ENCODE results near the gene PKNOX2. TPM values are rescaled to one million over a fixed set of nuclear protein-coding genes. Genes with fewer than 3 reads are reported as not detected.
A peak's percentile ranks its signal among the peaks of the same experiment; 100 is the strongest.

PKNOX2 gene
- total RNA-seq, 1 experiment from 2014 or later = 15.3 TPM

DNA sequence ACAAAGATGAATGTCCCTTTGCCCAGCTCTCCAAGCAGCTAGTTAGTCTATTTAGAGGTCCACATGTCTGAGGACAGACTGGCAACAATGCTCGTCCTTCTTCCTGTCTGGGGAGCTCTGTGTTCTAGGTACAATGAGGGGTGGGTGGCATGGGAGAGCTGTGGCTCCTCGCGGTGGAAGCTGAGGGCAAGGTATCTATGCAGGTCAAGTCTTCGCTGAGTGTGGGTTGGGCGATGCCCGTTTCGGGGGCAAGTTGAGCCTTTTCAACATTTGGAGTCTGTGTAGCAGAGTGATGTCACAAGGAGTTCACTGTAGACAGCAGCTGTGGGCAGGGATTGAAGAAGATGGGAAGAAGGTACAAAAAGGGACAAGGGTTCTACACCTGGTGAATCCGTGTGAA lies 168.3 kb downstream of the PKNOX2 start:
- no peak overlapping the region for H3K4me3 ChIP-seq
- H3K27me3 ChIP-seq = no peaks in the 10 kb centered on the region
- no peak for DNase-seq
- H3K36me3 ChIP-seq = no peaks in the 10 kb centered on the region; the same call in 1 of the 2 replicates
- H3K9me3 ChIP-seq = no peaks in the 10 kb centered on the region

DNA sequence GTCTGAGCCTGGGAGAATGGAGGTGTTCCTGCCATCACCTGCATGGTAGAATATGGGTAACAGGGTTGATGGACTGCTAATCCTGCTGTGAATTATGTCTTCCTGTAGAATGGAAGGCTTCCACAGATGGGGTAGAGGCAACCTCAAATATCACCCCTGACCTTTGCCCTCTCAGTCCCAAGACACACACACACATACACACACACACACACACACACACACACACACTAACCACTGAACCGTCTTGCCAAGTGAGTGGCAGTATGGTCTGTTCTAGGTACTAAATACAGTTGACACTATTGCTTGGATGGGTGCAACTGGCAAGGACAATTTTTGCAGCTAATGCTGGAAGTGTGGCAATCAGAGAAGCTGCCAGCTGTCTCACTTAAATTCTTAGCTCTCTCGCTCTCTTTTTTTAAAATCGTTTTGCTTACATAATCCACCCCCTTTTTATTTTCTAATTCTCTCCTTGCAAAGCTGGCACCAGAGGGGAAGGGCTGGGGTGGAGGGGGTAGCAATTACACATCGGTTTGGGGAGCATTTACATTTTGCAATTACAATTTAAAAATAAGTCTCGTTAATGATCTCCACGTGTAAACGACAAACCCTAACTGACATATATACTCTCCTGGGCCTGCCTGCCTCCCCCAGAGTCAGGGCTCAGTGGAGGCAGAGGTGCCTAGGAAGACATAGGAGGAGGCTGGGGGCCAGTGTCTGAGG lies 169.0 kb downstream of the PKNOX2 start:
- Histone ChIP-seq H3K27me3 (no peaks in the 10 kb centered on the region), H3K4me3 (no peak overlapping the region), H3K36me3 (peaks cover 7% of the 10 kb centered on the region; the same call in 1 of the 2 replicates), H3K9me3 (no peaks in the 10 kb centered on the region)
- no peak for DNase-seq

DNA sequence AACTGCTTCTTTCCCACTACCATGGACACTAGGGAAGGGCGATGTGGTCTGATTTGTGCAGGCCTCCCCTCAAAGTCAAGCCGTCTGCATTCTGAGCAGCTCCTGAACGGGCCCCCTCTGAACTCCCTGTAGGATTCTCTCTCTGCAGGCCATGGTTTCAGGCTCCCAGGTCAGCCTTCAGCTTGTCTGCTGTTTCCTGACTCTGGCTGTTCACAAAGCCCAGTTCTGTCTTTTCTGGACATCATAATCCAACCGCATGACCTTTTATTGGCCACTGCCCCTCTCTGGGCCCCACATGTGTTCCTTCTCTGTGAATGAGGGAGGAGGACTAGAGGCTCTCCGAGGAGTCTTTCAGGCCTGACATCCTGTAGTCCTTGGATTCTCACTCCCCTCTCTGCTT lies 170.6 kb downstream of the PKNOX2 start:
- H3K9me3 ChIP-seq = no peaks in the 10 kb centered on the region
- no peak for DNase-seq
- H3K27me3 ChIP-seq = no peaks in the 10 kb centered on the region
- H3K4me3 ChIP-seq = no peak overlapping the region
- H3K36me3 ChIP-seq = peaks cover 9% of the 10 kb centered on the region

DNA sequence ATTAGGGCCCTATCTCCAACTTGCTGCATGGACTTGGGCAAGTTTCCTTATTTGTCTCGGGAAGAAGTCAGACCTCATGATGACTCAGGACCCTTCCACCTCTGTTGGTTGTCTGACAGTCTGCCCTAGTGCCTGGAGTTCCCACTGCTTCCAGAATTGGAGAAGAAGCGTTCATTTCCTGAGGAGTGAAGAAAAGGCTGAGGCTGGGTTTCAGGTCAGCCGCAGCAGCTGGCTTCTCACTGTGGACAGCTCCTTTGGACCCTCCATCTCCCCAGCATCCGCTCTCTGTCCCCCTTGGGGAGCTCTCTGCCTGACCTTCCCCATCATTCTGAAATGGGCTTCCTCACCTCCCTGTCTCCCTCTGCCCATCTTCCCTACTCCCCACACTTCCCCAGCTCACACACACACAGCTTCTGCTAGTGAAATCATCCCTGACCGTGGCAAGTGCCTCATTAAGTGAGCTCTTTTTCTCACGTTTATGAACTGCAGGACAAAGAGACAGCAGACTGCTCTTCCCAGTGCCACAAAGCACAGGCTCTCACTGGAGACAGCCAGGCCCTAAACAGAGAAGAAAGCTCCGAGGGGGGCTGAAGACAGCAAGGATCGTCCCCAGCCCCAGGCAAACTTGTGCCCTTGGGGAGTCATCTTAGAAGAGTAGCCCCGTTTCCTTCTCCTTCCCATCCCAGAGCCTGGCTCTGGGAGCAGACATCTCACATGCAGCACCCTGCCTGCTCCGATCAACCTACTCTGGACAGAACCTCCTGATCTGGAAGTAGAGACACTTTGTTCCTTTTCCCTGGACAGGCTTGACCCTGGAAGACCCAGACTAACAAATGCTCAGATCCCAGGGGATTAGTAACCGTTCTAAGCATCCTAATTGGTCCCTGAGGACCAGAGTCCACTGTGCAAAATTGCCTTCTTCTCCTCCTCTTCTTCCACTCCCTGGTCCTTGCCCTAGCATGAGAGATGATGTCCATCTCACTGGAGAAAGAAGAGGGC lies 173.6 kb downstream of the PKNOX2 start:
- no peak for DNase-seq
- Histone ChIP-seq H3K27me3 (no peaks in the 10 kb centered on the region), H3K36me3 (peaks cover 12% of the 10 kb centered on the region), H3K4me3 (no peak overlapping the region), H3K9me3 (no peaks in the 10 kb centered on the region)

DNA sequence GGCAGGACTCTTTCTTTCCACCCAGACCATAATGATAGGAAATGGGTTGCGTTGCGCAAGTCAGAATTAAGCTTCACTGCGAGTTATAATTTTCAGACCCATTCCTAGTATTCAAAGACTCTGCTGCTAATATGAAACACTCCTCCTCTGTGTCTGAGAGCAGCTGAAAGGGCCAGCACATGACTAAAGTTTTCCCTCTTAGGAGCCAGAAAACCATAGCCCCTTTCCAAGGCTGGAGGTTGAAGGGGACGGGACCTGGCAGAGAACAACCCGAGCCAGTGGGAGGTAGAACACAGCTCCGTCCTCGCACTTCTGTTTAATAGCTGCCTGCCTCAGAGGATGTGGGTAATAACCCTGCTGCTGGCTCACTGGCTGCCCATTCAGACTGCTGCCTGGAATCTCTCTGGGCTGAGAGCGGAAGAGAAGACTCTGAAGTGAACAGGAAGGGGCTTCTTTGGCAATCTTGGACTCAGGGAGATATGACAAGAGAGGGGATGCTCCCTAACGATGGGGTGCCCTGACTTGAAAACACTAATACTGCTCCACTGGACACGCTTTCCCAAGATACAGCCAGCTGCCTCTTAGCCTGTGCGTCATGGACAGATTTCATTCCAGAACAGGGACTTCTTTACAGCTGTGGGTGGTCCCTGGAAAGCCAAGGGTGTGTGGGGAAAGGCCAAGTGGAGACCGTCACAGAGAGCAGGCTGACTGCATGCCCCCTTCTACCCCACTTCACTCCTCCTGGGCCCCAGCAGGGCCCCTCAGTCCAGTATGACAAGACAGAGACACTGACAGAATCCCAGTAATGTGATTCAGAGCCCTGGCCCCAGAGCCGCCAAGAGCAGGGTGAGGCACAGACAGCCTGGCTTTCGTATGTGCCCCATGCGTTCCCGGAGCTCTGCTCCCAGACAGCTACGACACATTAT lies 174.6 kb downstream of the PKNOX2 start:
- Histone ChIP-seq H3K36me3 (peaks cover 12% of the 10 kb centered on the region), H3K9me3 (no peaks in the 10 kb centered on the region), H3K4me3 (no peak overlapping the region), H3K27me3 (no peaks in the 10 kb centered on the region)
- peak; percentile 81 for DNase-seq

DNA sequence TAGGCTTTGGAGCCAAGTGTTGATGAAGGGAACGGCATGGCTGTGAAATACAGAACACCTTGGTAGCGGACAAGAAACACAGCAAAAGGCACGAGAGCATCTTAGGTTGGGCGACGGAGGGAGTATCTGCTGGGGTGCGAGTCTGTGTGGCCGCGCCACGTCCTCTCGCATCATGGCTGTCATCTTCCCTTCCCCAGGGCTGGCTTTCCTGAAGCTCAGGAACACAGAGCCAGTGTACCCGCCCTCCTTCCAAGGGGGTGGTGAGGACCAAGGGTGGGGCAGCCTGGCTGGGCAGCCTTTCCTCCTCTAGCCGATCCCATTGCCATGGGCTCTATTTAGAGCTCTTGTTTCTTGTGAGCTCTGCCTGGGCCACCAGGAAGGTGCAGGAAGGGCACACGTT lies 177.1 kb downstream of the PKNOX2 start:
- Histone ChIP-seq H3K27me3 (no peaks in the 10 kb centered on the region), H3K9me3 (no peaks in the 10 kb centered on the region), H3K4me3 (no peak overlapping the region), H3K36me3 (peaks cover 12% of the 10 kb centered on the region)
- no peak for DNase-seq

DNA sequence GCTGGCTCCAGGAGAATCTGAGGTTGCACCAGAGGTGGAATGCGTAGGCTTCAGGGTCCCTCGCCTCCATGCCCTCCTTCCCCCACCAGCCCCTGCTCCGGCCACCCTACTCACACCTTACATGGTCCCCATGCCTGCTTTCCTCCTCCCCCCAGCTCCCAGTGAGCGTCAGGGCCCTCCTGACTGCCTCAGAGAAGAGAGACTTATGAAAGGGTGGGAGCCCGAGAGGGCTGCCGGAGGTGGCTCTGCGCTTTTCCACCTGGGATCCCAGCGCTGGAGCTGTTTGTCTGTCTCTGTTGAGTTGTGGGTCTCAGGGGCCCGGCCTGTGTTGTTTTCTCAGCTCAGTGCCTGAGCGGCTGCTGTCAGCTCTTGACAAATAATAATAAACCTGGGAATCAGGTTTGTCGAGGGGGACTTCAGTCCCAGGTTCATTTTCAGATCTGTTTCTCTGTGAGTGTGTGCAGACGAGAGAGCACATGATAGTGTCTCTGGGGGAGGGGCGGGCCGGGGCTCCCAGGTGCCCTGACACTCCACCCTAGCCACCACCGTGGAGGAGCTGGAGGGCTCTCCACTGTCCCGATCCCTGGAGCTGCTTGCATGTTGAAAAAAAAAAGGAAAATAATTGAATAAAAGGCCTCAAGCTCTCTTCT lies 177.9 kb downstream of the PKNOX2 start:
- H3K36me3 ChIP-seq = peaks cover 12% of the 10 kb centered on the region
- no peak overlapping the region for H3K4me3 ChIP-seq
- H3K9me3 ChIP-seq = no peaks in the 10 kb centered on the region
- no peak for DNase-seq
- no peaks in the 10 kb centered on the region for H3K27me3 ChIP-seq

DNA sequence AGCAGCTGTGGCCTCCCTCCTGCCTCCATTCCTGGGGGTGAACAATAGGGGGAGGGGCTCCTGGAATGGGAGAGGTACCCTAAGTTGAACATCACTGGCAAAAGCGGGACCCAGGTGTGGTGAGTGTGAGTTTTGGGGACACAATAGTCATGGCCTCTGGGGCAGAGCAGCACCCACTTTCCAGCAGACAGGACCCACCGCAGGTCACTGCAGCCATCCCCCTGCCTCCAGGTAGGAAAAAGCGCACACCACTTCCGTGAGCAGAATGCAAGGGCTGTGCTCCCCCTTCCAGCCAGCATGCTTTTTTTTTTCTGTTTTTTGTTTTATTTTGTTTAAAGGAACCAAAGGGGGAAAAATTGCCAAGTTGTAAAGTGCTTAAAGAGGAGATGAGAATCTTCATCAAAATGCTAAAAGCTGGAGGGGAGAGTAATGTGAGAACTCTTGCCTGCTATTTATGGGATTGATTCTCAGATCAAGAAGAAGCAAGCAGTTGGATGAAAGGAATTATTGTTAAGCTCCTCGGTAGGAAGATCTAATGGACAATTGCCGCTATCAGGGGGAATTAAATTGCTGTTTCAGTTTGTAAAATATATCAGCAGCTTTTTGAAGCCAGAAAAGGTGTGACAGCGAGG lies 178.7 kb downstream of the PKNOX2 start:
- H3K9me3 ChIP-seq = no peaks in the 10 kb centered on the region
- H3K27me3 ChIP-seq = no peaks in the 10 kb centered on the region
- no peak for DNase-seq
- H3K36me3 ChIP-seq = peaks cover 8% of the 10 kb centered on the region
- H3K4me3 ChIP-seq = no peak overlapping the region

DNA sequence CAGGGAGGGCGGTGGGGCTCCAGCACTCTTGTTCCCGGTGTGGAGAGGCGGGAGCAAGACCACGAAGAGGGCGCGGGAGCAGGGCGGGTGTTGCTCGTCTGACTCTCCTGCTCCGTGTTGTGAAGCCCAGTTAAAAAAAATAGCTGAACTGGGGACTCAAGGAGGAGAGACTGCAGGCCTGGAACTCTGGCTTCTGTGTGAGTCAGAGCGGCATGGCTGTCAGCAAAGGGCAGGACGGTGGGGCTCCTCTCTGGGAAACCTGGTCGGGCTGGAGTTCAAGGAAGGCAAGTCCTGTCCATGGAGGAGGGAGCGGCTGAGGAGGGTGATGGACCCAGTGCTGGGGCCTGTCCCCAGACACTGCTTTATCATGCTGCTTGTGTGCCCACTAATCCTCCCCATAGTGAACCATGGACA lies 179.2 kb downstream of the PKNOX2 start:
- no peak for DNase-seq
- H3K4me3 ChIP-seq = no peak overlapping the region
- no peaks in the 10 kb centered on the region for H3K9me3 ChIP-seq
- H3K27me3 ChIP-seq = no peaks in the 10 kb centered on the region
- peaks cover 3% of the 10 kb centered on the region for H3K36me3 ChIP-seq

DNA sequence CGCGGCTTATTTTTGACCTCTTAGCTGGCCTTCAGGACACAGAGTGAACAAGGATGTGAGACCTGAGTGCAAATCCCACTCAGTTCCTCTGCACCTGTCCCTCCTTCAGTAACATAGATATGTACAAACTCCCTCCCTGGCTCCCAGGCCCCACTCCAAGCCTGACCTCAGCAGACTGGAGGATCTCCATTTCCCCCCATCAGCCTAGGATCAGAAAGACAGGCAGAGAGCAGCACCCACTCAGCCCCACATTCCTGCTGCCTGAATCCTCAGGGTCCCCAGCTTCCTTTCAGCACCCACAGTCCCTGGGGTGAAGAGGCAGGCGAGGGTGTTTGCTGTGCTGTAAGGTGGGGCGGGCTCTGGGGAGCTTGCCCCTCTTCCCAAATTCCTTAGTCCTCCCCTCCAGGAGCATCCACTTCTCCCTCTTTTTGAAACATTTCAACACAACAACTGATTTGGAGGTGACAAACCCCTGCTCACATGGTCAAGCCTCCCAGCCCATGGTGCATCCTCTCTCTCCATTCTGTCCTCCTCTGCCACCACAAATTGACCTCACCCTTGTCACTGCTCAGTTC lies 180.4 kb downstream of the PKNOX2 start:
- no peak for DNase-seq
- Histone ChIP-seq H3K27me3 (no peaks in the 10 kb centered on the region), H3K4me3 (no peak overlapping the region), H3K9me3 (no peaks in the 10 kb centered on the region), H3K36me3 (peaks cover 3% of the 10 kb centered on the region; the same call in 1 of the 2 replicates)

DNA sequence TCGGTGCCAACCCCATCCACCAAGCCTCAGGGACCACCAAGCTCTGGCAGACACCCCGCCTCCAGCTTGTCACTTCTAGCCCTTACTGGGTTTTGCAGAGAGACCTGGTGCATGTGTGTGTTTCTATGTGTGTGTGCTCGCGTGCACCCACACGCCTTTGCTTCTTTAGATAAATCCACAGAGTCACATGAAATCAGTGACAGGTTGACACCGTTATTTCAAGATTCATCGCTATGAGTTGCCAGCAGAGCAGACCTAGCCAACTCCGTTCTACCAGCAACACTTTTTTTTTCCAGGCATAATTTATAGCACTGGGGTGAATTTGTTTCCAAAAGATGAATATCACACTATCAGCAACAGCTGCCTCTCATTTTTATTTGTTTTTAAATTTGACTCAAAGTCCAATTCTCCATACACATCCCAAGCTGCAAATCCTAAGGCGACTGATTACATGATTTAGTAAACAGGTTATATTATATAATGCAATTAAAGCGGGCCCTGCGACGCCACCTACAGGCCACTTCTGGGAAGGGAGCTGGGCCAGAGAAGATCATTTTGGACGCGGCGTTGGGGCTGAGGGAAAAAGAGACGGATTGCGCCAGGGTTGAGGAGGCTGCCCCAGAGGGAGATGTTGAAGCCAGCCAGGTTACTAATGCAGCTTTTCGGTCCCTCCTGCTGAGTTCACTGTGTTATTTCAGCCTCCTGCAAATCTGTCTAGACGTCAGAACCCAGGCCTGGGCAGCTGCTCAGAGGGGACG lies 181.0 kb downstream of the PKNOX2 start:
- Histone ChIP-seq H3K4me3 (no peak overlapping the region), H3K27me3 (no peaks in the 10 kb centered on the region), H3K9me3 (no peaks in the 10 kb centered on the region), H3K36me3 (peaks cover under 1% of the 10 kb centered on the region; the same call in 1 of the 2 replicates)
- peak; percentile 86 for DNase-seq

DNA sequence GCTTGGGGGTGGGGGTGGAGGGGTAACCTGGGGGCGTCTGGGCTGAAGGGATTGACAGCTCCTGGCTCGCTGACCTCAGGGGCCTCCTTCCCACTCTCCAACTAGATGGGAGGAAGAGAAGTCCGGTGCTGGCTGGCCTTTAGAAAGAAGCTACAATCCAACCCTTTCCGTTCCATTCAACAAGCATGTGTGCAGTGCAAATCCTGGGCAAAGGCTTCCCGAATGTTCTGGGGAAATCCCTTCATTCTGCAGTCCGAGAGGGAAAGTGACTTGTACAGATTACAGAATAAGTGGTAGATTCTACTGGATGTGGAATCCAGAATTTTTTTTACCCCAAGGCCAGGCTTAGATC lies 181.6 kb downstream of the PKNOX2 start:
- Histone ChIP-seq H3K9me3 (no peaks in the 10 kb centered on the region), H3K4me3 (no peak overlapping the region), H3K27me3 (no peaks in the 10 kb centered on the region), H3K36me3 (no peaks in the 10 kb centered on the region)
- no peak for DNase-seq

DNA sequence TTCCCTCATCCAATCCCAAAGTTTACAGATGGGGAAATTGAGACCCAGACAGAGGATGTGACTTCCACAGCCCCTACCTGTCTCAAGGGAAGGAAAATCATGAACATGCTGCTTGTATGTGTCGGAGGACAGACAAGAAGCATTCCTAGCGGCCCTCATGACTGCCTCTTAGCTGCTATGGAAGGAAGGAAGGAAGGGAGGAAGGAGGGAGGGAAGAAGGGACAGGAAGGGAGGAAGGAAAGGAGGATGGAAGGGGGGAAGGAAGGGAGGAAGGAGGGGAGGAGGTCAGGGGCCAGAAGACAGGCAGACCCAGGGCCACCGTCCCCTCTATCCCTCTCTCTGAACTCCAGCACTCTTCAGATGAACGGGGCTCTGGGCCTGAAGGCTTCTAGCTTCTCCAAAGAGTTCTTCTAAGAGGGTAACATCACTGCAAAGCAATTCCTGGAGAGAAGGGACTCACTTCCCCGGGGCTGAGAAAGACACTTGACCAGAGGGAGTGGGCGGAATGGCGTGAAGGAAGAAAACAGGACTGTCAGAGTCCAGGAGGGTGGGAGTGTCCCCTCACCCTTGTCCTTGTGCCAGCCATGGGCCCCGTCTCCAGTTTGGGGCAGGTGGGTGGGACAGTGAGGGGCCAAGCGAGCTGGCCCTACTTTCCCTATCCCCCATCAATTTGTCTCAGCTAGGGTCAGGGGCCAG lies 182.2 kb downstream of the PKNOX2 start:
- H3K9me3 ChIP-seq = no peaks in the 10 kb centered on the region
- DNase-seq = no peak
- no peak overlapping the region for H3K4me3 ChIP-seq
- no peaks in the 10 kb centered on the region for H3K27me3 ChIP-seq
- no peaks in the 10 kb centered on the region for H3K36me3 ChIP-seq

DNA sequence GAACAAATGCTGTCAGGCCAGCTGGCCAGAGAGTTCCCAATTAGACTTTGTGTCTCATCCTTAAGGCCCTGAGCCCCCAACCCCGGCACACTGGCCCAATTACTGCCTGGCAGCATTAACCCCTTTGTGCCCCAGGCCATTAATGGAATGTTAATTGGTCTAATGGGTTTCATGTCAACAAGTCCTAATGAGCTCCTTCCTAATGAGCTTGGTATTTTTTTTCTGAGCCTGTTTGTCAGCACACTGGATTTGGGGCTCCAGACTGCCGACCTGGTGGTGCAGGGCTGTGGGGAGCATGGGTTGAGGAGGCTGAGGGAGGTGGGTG lies 182.7 kb downstream of the PKNOX2 start:
- H3K9me3 ChIP-seq = no peaks in the 10 kb centered on the region
- H3K36me3 ChIP-seq = no peaks in the 10 kb centered on the region
- H3K4me3 ChIP-seq = no peak overlapping the region
- no peak for DNase-seq
- no peaks in the 10 kb centered on the region for H3K27me3 ChIP-seq
